Epithelial cell of proximal tubule (primary cell): ENCODE data around the gene SEC23B. TPM values are rescaled to one million over a fixed set of nuclear protein-coding genes. Genes with fewer than 3 reads are reported as not detected.

ENCODE experiments used
- DNase-seq: peaks from one replicate; pipeline ENCODE4 v3.0.0-alpha.2; 2011; ENCODE audit warnings: low read depth
- H3K4me3 ChIP-seq: 2 replicates; pipeline ENCODE4 v1.5.1; 2011; ENCODE audit warnings: low read depth, mild to moderate bottlenecking, low read length
- CTCF ChIP-seq: conservative IDR thresholded peaks from 2 replicates; pipeline ENCODE4 v1.5.1; 2012; ENCODE audit warnings: low read depth, mild to moderate bottlenecking, low read length
- total RNA-seq: library from RNA; depleted of rRNA; stranded (reverse); fragments of >200 nt; gene quantifications from 2 replicates; pipeline ENCODE4 v1.2.3, GENCODE V29; 2015

Gene SEC23B
- total RNA-seq = 50.8 and 69.6 TPM in 2 replicates

- peak within 1 kb of the TSS; percentile 97 for H3K4me3 ChIP-seq
- peak; percentile 93 for DNase-seq
- TF ChIP-seq CTCF = no peak
These were observed at the start of gene SEC23B for GRCh38 chr20:18507218-18508191. Gene SEC23B (plus strand): TSS chr20:18507940. CDS start chr20:18510836, 2,896 bp downstream.

GRCh38 chr20:18465536-18466200, 42.1 kb upstream of the SEC23B start:
- DNase-seq = peak; percentile 38
- H3K4me3 ChIP-seq = peak overlapping the region; percentile 73
- TF ChIP-seq CTCF = no peak

- H3K4me3 ChIP-seq = peak overlapping the region; percentile 73
- no peak for DNase-seq
- TF ChIP-seq CTCF = no peak
These were observed 41.2 kb upstream of the SEC23B start for GRCh38 chr20:18466574-18466893.

GRCh38 chr20:18466894-18467730, 40.6 kb upstream of the SEC23B start, which contains the start of the genes DZANK1 and POLR3F:
Gene DZANK1 (minus strand): TSS chr20:18467030. CDS start chr20:18465358, 1,672 bp downstream.
Gene POLR3F (plus strand): TSS chr20:18467390. CDS start chr20:18467507, 117 bp downstream.
- TF ChIP-seq CTCF = no peak
- H3K4me3 ChIP-seq = peak within 1 kb of the TSS; percentile 73
- DNase-seq = peak; percentile 79

GRCh38 chr20:18477218-18477617, 30.5 kb upstream of the SEC23B start:
- DNase-seq = no peak
- H3K4me3 ChIP-seq = no peak overlapping the region
- no peak for TF ChIP-seq CTCF

- H3K4me3 ChIP-seq = no peak overlapping the region
- DNase-seq = no peak
- TF ChIP-seq CTCF = no peak
These were observed 29.9 kb upstream of the SEC23B start for GRCh38 chr20:18477821-18478220.
